Bronchial epithelial cell (primary cell): Measurements from ENCODE around the gene RCVRN. TPM values are rescaled to one million over a fixed set of nuclear protein-coding genes. Genes with fewer than 3 reads are reported as not detected.
A peak's percentile ranks its signal among the peaks of the same experiment; 100 is the strongest.
"Not testable (repeated sequence)": the region's sequence is repeated elsewhere in the genome, so short reads cannot be mapped to it uniquely, and the experiment has no call there.

ENCODE experiments used
- DNase-seq: peaks from one replicate; pipeline ENCODE4 v3.0.0-alpha.2; 2010; ENCODE audit warnings: low read depth
- FAIRE-seq: peaks from 2 replicates; lab custom pipeline; 2011; peaks lifted over from hg19 to GRCh38; lab: Jason Lieb, UNC
- H3K27me3 ChIP-seq: 2 replicates; pipeline ENCODE4 v1.5.1; 2011; ENCODE audit warnings: low read length; ENCODE audit not compliant: control insufficient read depth, insufficient read depth
- H3K36me3 ChIP-seq: 2 replicates; pipeline ENCODE4 v1.5.1; 2011; ENCODE audit warnings: low read length; ENCODE audit not compliant: control insufficient read depth, insufficient read depth
- H3K4me3 ChIP-seq: 2 replicates; pipeline ENCODE4 v1.5.1; 2011; ENCODE audit warnings: mild to moderate bottlenecking, low read depth, low read length, control low read depth
- total RNA-seq: library from RNA; depleted of rRNA; stranded (reverse); fragments of >200 nt; gene quantifications from 2 replicates; pipeline ENCODE4 v1.2.1, GENCODE V29; 2014
- TF ChIP-seq, protein P1 (sequence below): IDR thresholded peaks from 2 replicates; pipeline ENCODE4 v1.5.1; 2011; ENCODE audit warnings: mild to moderate bottlenecking, moderate library complexity, low read length, control low read depth, inconsistent platforms; ENCODE audit not compliant: insufficient read depth, severe bottlenecking

Gene RCVRN
- total RNA-seq, 1 donor from 2014 or later: not detected

GRCh38 chr17:9928601-9929333 is 23.7 kb upstream of the RCVRN start:
- TF ChIP-seq, protein P1, sequence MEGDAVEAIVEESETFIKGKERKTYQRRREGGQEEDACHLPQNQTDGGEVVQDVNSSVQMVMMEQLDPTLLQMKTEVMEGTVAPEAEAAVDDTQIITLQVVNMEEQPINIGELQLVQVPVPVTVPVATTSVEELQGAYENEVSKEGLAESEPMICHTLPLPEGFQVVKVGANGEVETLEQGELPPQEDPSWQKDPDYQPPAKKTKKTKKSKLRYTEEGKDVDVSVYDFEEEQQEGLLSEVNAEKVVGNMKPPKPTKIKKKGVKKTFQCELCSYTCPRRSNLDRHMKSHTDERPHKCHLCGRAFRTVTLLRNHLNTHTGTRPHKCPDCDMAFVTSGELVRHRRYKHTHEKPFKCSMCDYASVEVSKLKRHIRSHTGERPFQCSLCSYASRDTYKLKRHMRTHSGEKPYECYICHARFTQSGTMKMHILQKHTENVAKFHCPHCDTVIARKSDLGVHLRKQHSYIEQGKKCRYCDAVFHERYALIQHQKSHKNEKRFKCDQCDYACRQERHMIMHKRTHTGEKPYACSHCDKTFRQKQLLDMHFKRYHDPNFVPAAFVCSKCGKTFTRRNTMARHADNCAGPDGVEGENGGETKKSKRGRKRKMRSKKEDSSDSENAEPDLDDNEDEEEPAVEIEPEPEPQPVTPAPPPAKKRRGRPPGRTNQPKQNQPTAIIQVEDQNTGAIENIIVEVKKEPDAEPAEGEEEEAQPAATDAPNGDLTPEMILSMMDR: peak; percentile 29
- Histone ChIP-seq H3K27me3 (no peaks in the 10 kb centered on the region), H3K4me3 (no peak overlapping the region), H3K36me3 (no peaks in the 10 kb centered on the region)
- FAIRE-seq (no peak), DNase-seq (peak; percentile 56)

- peak; percentile 15 for DNase-seq
- no peak for FAIRE-seq
- H3K36me3 ChIP-seq: no peaks in the 10 kb centered on the region
- TF ChIP-seq, protein P1: no peak
- H3K27me3 ChIP-seq: no peaks in the 10 kb centered on the region
- no peak overlapping the region for H3K4me3 ChIP-seq
Measured at GRCh38 chr17:9926150-9926804, 21.2 kb upstream of the RCVRN start.

DNA sequence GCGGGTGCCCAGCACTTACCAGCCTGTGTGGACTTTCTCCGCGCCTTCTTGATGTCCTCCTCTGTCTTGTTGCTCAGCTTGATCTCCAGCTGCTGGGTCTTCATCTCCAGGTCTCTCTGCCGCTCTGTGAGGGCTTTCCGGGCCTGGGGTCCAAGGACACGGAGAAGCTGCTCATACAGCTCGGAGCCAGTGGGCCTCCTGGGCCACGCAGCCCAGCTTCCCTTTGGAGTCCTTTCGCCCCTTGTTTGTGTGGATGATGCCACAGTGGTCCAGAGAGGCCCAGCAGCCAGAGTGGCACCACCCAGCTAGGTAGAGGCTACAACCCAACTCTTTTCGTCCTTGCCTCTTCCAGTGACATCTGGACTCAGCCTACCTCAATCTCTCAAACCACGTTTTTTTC is 20.4 kb upstream of the RCVRN start:
- DNase-seq: no peak
- H3K36me3 ChIP-seq: no peaks in the 10 kb centered on the region
- TF ChIP-seq, protein P1: no peak
- no peak for FAIRE-seq
- H3K27me3 ChIP-seq: no peaks in the 10 kb centered on the region
- H3K4me3 ChIP-seq: no peak overlapping the region

- FAIRE-seq (no peak), DNase-seq (peak; percentile 56)
- no peaks in the 10 kb centered on the region for H3K36me3 ChIP-seq
- no peaks in the 10 kb centered on the region for H3K27me3 ChIP-seq
- no peak overlapping the region for H3K4me3 ChIP-seq
- TF ChIP-seq, protein P1: peak; percentile 71
Measured at GRCh38 chr17:9924735-9925191, 19.7 kb upstream of the RCVRN start.

GRCh38 chr17:9922012-9922848 is 17.2 kb upstream of the RCVRN start:
- H3K27me3 ChIP-seq: no peaks in the 10 kb centered on the region
- no peak for DNase-seq
- TF ChIP-seq, protein P1: no peak
- no peaks in the 10 kb centered on the region for H3K36me3 ChIP-seq
- no peak overlapping the region for H3K4me3 ChIP-seq
- FAIRE-seq: no peak

DNA sequence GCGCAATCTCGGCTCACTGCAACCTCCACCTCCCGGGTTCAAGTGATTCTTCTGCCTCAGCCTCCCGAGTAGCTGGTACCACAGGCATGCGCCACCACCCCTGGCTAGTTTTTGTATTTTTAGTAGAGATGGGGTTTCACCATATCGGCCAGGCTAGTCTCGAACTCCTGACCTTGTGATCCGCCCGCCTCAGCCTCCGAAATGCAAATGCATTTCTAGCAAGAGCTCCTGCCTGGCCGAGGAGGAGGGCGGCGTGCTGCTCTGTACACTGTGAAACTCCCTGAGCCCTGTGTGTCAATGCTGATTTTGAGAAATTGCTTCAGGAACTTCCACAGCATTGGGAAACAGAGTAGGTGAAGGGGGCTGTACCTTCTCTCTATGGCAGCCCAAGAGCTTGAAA is 16.1 kb upstream of the RCVRN start:
- DNase-seq, FAIRE-seq, H3K36me3 ChIP-seq, H3K4me3 ChIP-seq, H3K27me3 ChIP-seq: not testable (repeated sequence)
